Aorta (tissue), 5 donors: Measurements from ENCODE around the gene ASB7. TPM values are rescaled to one million over a fixed set of nuclear protein-coding genes. Genes with fewer than 3 reads are reported as not detected.

Source experiments
- ATAC-seq: fragments of 200-7000 bp; cut with Tn5 transposase; one replicate; pipeline ENCODE4 v1.9.1; 2022; ENCODE audit warnings: moderate library complexity; ENCODE audit not compliant: low FRiP score
- DNase-seq, 2 donors: peaks; one replicate each; pipeline ENCODE4 v3.0.0-alpha.2; 2020
- H3K27ac ChIP-seq, 2 donors: one replicate each; pipeline ENCODE4 v1.5.1; 2013; ENCODE audit warnings: low read length in 2 of 2, mild to moderate bottlenecking in 2 of 2, moderate library complexity in 2 of 2, control low read depth in 1 of 2, inconsistent platforms in 1 of 2, low read depth in 1 of 2
- H3K27me3 ChIP-seq, 2 donors: one replicate each; pipeline ENCODE4 v1.6.1; 2013; ENCODE audit warnings: control low read depth in 1 of 2, low read length in 1 of 2, mild to moderate bottlenecking in 1 of 2, moderate library complexity in 1 of 2; ENCODE audit not compliant: insufficient read depth in 2 of 2, control insufficient read depth in 1 of 2
- H3K36me3 ChIP-seq, 2 donors: one replicate each; pipeline ENCODE4 v1.6.1; 2013; ENCODE audit warnings: control low read depth in 1 of 2, low read length in 1 of 2, mild to moderate bottlenecking in 1 of 2; ENCODE audit not compliant: insufficient read depth in 2 of 2, control insufficient read depth in 1 of 2
- H3K4me1 ChIP-seq, 2 donors: one replicate each; pipeline ENCODE4 v1.6.1; 2013; ENCODE audit warnings: low read length in 2 of 2, control low read depth in 1 of 2, mild to moderate bottlenecking in 1 of 2, moderate library complexity in 1 of 2; ENCODE audit not compliant: insufficient read depth in 2 of 2, control insufficient read depth in 1 of 2
- H3K4me3 ChIP-seq, 2 donors: one replicate each; pipeline ENCODE4 v1.5.1; 2013; ENCODE audit warnings: low read length in 2 of 2, control low read depth in 1 of 2, mild to moderate bottlenecking in 1 of 2
- H3K9me3 ChIP-seq: one replicate; pipeline ENCODE4 v1.6.1; 2013; ENCODE audit warnings: mild to moderate bottlenecking, low read length; ENCODE audit not compliant: control insufficient read depth
- WGBS, 2 donors: extraction: QIAGEN DNeasy Blood & Tissue Kit; methylation state at CpG; one replicate each; pipeline ENCODE4 v1.1.7; 2013; 5-methylcytosine and 5-hydroxymethylcytosine counted together
- intact Hi-C, 2 donors: fragments of 100-400 bp; cut with DNase I; formaldehyde crosslinking; loops; one replicate each; pipeline versions ENCODE4 v1.14.2 to v1.15.0; 2022
- long read RNA-seq, 2 donors: library from polyadenylated mRNA; unstranded; transcript quantifications; one replicate each; pipeline ENCODE4 v2.0.0, GENCODE V29; 2020 to 2021
- polyA plus RNA-seq, 2 donors: library from polyadenylated mRNA; stranded (reverse); fragments of 200-250 nt; gene quantifications; one replicate each; pipeline ENCODE4 v1.2.3, GENCODE V29; 2013
- total RNA-seq, 2 donors: library from RNA; stranded (reverse); fragmentation: NEBNext Ultra II Directional; extraction: Animal tissue kit (Norgen Biotek cat#: 25700); gene quantifications; one replicate each; pipeline ENCODE4 v1.2.1, GENCODE V29; 2021
- donor health status: healthy with polysubstance abuse.
- donor health status: Bipolar disorder and iron deficiency.
- donor health status: DM: no; HTN: no; CAD: no.
- donor health status: DM: no; HTN: no; CAD: no.
- donor health status: DM: yes; HTN: yes; CAD: no.

The ASB7 gene, protein sequence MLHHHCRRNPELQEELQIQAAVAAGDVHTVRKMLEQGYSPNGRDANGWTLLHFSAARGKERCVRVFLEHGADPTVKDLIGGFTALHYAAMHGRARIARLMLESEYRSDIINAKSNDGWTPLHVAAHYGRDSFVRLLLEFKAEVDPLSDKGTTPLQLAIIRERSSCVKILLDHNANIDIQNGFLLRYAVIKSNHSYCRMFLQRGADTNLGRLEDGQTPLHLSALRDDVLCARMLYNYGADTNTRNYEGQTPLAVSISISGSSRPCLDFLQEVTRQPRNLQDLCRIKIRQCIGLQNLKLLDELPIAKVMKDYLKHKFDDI
- total RNA-seq (10 to 100 TPM; 11.0 to 11.5 TPM), polyA plus RNA-seq (1 to 10 TPM; 2.9 to 5.6 TPM)
- long read RNA-seq, donor 1, full-length matches to known transcripts: 6 of 6 reads
- long read RNA-seq, donor 1, partial matches to known transcripts: 0 of 6 reads
- long read RNA-seq, donor 1, other reads (novel, unspliced or antisense): 0 of 6 reads
- long read RNA-seq, donor 2, full-length matches to known transcripts: 3 of 12 reads
- long read RNA-seq, donor 2, partial matches to known transcripts: 7 of 12 reads
- long read RNA-seq, donor 2, other reads (novel, unspliced or antisense): 2 of 12 reads

DNA sequence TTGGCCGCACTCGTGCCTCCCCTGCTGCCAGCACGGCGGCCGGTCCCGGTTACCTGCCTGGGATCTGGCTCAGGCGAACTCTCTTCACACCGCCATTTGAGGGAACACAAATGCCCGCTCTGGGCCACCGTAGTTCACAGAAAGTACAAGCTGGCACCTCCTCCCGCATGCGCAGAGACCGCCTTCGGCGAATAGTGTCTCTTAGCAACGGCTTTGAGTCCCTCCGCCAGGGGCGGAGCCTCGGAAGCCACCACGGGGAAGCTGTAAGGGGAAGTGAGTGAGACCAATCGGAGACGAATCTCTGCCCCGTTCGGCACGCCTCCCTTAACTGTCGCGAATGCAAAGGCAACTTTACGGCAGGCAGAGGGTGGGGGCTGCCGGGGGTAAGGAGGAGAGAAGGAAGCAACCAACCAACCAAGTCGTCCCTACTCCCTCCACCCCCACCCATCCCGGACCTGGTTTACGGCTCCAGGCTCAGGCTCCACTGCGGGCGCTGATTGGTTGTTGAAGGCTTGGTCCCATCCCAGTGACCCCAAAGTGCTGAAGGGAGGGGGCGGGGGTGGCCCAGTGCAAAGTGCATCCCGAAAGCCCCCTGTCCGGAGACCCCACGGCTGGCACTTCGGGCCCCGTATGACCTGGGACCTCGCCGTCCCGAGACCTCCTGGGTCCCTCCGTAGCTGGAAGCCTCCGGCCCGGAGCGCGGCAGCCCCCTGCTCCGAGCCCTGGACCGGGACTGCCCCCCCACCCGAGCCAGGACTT is at the start of gene ASB7, which contains the start of gene LINS1:
TSS of gene ASB7 (plus strand) at position 526 of the 759 bp plus-strand sequence. CDS start 9,628 bp downstream, outside the sequence.
TSS of gene LINS1 (minus strand) at position 121 of the 759 bp plus-strand sequence. CDS start 21,342 bp downstream, outside the sequence.
- intact Hi-C loops: loop anchor here in 1 of 2 donors (10.0 kb wide), 1 partner anchor 693 kb away; the partner anchor contains the start of gene SNRPA1
- H3K4me3 ChIP-seq: peak within 1 kb of the TSS; percentile 58 to 82
- no peaks in the 10 kb centered on the region for H3K36me3 ChIP-seq
- no peaks in the 10 kb centered on the region for H3K27me3 ChIP-seq
- peak; percentile 100 for DNase-seq
- H3K9me3 ChIP-seq: no peaks in the 10 kb centered on the region
- peak within 1 kb of the TSS in 1 of 2 donors; percentile 0 for H3K27ac ChIP-seq
- 1% methylated on average over 44 to 51 of the region's 51 CpGs for WGBS, 2 donors
- H3K4me1 ChIP-seq: no peaks in the 10 kb centered on the region
- peak; percentile 99 for ATAC-seq

DNA sequence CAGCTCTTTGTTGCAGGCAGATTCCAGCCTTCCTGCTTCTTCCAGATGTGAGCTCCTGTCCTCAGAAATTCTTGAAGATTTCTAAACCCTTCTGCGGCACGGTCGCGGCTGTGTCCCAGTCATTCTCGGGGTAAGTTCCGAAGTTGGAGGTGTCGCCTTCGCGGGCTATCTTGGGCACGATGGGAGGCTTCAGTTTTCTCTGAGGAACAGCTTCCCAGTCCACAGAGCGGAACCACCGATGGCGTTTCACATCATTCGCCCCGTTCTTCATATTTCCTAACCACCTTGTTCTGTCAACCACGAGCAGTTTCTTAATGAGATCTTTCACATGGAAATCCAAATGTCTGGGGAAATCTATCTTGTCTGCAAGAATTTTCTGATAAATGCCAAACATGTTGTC is 48.9 kb upstream of the ASB7 start:
- Histone ChIP-seq H3K9me3 (no peaks in the 10 kb centered on the region), H3K4me1 (no peaks in the 10 kb centered on the region), H3K27ac (no peak overlapping the region), H3K4me3 (no peak overlapping the region), H3K27me3 (no peaks in the 10 kb centered on the region), H3K36me3 (no peaks in the 10 kb centered on the region)
- intact Hi-C loops: no loop called here
- DNase-seq: no peak
- no peak for ATAC-seq
- WGBS, 2 donors: 91 to 93% methylated on average over 16 of the region's 16 CpGs

DNA sequence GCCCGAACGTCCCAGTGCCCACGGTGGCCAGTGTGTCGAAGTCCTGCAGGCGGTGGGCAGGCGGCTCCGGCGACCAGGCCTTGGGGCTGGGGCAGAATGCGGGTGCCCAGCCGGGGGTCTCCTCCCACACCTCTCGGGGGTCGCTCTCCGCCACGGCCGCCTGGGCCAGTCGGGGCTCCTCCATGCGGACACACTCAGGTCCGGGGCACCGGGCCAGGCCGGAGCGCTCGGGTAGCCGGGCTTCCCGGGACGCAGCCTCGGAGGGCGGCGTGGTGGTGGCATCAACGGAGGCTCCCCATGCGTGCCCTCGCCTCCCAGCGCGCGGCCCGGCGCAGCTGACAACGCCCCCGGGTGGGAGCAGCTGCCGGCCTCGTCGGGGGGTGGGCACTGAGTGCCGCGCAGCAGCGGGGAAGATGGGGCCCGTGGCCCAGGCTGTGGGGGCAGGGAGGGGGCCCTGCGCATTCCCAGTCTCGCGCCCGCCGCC is 43.6 kb upstream of the ASB7 start:
- ATAC-seq (no peak), DNase-seq (no peak)
- Histone ChIP-seq H3K27me3 (no peaks in the 10 kb centered on the region), H3K4me1 (no peaks in the 10 kb centered on the region), H3K9me3 (no peaks in the 10 kb centered on the region), H3K27ac (no peak overlapping the region), H3K36me3 (no peaks in the 10 kb centered on the region), H3K4me3 (no peak overlapping the region)
- WGBS, 2 donors: 94 to 96% methylated on average over 47 to 50 of the region's 50 CpGs
- intact Hi-C loops: no loop called here

DNA sequence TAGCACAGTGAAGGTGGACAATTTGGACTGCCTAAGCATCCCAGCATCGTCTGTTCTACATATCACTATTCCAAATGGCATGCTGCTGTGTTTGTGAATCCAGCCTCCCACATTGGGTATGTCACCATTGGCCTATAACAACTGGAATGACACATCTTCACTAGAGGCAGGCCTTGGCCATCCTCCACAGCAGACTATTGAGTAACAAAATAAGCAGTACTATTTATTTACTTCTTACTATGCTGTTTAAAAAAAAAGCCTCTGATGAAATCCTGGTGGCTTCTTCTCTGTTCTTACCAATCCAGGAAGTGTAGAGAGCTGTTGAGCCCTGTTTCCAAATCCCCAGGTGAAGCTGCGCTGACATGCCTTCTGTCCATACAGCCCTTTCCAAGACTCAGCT is 43.1 kb upstream of the ASB7 start:
- ATAC-seq (peak; percentile 48), DNase-seq (no peak)
- H3K9me3 ChIP-seq: no peaks in the 10 kb centered on the region
- intact Hi-C loops: no loop called here
- H3K27me3 ChIP-seq: no peaks in the 10 kb centered on the region
- no peaks in the 10 kb centered on the region for H3K36me3 ChIP-seq
- H3K27ac ChIP-seq: no peak overlapping the region
- H3K4me1 ChIP-seq: no peaks in the 10 kb centered on the region
- 88 to 95% methylated on average over 2 of the region's 2 CpGs for WGBS, 2 donors
- no peak overlapping the region for H3K4me3 ChIP-seq

DNA sequence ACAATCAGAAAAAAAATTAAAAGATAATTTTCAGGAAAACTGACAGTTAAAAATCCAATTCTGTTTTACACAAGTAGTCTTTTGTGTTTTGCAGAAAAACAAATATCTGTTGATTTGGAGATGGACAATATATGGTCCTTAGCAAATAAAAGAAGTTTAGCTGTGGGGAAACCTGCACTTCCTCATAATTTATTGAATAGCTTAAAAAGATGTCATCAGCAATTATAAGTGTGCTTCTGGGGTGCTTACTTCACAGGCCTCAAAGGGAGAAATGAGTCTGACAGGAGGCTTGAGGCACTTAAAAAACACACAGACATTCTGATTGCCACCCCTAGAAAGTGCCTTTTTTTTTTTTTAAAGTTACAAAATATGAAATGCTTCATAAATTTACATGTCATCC is 42.1 kb upstream of the ASB7 start:
- no peak overlapping the region for H3K4me3 ChIP-seq
- no peaks in the 10 kb centered on the region for H3K9me3 ChIP-seq
- no peak for DNase-seq
- no peaks in the 10 kb centered on the region for H3K36me3 ChIP-seq
- no peak overlapping the region for H3K27ac ChIP-seq
- no peaks in the 10 kb centered on the region for H3K27me3 ChIP-seq
- no peaks in the 10 kb centered on the region for H3K4me1 ChIP-seq
- ATAC-seq: no peak
- intact Hi-C loops: no loop called here

DNA sequence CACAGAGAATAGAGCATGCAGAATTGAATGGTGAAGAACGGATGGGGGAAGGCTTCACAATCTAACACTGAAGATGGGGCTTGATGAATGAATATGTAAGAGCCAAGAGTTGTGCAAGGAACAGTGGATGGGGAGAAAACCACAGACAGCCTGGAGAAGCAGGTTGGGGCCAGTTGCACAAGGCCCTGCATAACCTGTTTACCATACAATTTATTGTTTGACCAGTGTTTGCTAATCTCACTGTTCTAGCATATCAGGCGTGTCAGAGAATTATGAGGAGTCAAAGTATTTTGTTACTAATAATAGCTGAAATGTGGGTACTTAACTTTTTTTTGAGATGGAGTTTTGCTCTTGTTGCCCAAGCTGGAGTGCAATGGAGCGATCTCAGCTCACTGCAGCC is 36.8 kb upstream of the ASB7 start:
- intact Hi-C loops: no loop called here
- Histone ChIP-seq H3K4me1 (no peaks in the 10 kb centered on the region), H3K4me3 (no peak overlapping the region), H3K9me3 (no peaks in the 10 kb centered on the region), H3K36me3 (peaks cover 0 to 7% of the 10 kb centered on the region in 2 donors), H3K27ac (no peak overlapping the region), H3K27me3 (no peaks in the 10 kb centered on the region)
- DNase-seq: no peak
- no peak for ATAC-seq
- 78 to 85% methylated on average over 3 of the region's 3 CpGs for WGBS, 2 donors

DNA sequence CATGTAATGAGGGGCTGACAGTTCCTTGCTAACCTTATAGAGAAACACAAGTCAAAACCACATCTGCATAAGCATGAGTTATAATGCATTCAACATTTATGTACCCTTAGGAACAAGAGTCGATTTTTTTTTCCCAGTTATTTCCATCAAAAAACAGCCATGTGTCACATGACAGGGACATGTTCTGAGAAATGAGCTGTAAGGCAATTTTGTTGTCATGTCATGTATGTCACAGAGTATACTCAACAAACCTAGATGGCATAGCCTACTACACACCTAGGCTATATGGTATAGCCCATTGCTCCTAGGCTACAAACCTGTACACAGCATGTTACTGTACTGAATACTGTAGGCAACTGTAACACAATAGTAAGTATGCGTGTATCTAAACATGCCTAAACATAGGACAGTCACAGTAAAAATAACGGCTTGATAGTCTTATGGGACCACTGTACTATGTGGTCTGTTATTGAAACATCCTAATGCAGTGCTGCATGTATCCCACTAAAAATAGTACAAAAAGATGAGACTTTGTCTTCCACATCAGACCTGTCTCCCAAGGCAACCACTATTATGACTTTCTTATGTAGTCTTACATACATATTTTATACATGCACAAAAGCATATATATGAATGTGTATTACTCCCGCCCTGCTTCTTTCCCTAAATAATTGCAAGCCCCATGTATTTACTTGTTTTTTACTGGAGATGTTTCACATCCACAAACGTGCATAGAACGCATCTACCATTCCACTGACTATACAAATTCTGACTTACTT is 35.4 kb upstream of the ASB7 start:
- intact Hi-C loops: no loop called here
- DNase-seq (no peak), ATAC-seq (no peak)
- H3K27me3 ChIP-seq: no peaks in the 10 kb centered on the region
- H3K4me3 ChIP-seq: no peak overlapping the region
- H3K36me3 ChIP-seq: peaks cover 0 to 7% of the 10 kb centered on the region in 2 donors
- 90 to 93% methylated on average over 6 of the region's 6 CpGs for WGBS, 2 donors
- no peak overlapping the region for H3K27ac ChIP-seq
- H3K9me3 ChIP-seq: no peaks in the 10 kb centered on the region
- no peaks in the 10 kb centered on the region for H3K4me1 ChIP-seq

DNA sequence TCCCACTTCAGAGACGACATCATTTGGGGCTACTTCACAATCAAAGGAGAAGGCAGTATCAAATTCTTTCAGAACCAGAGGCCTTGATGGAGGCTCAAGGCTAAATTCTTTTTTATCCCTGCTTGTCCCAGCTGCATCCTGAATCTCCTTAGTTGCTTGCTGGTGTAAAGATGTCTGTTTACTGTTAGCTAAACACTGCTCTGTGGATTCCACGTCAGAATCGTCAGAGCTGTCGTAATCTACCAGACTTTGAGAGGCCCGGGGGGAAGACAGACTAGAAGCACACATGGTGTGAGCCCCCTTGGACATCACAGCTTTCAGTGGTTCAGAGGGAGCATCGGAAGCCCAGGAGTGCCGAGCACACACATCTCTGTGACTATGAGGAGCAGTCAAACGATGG is 33.0 kb upstream of the ASB7 start:
- Histone ChIP-seq H3K36me3 (peaks cover 0 to 9% of the 10 kb centered on the region in 2 donors), H3K27ac (no peak overlapping the region), H3K4me3 (no peak overlapping the region), H3K9me3 (no peaks in the 10 kb centered on the region), H3K27me3 (no peaks in the 10 kb centered on the region), H3K4me1 (no peaks in the 10 kb centered on the region)
- DNase-seq (no peak), ATAC-seq (no peak)
- intact Hi-C loops: no loop called here
- 80 to 85% methylated on average over 8 of the region's 8 CpGs for WGBS, 2 donors
